DND-41 (cell line): Measurements from ENCODE around the gene SNTA1.

ENCODE experiments used
- CTCF ChIP-seq: IDR thresholded peaks from 2 replicates; pipeline ENCODE4 v1.5.1; 2012; ENCODE audit warnings: borderline replicate concordance, low read length, moderate library complexity, mild to moderate bottlenecking; ENCODE audit not compliant: poor library complexity, severe bottlenecking; ENCODE audit errors: extremely low read depth
- EZH2 ChIP-seq: IDR thresholded peaks from 3 replicates; pipeline ENCODE4 v1.6.1; 2012; ENCODE audit warnings: borderline replicate concordance, low read depth, mild to moderate bottlenecking, moderate library complexity, low read length, inconsistent platforms; ENCODE audit not compliant: severe bottlenecking

GRCh38 chr20:33463332-33464101, 20.0 kb upstream of the SNTA1 start:
- TF ChIP-seq CTCF (no peak), EZH2 (no peak)
